Limb (tissue), 2 donors: ENCODE results near the gene SLC22A1.
A peak's percentile ranks its signal among the peaks of the same experiment; 100 is the strongest.
"Not testable (repeated sequence)": the region's sequence is repeated elsewhere in the genome, so short reads cannot be mapped to it uniquely, and the experiment has no call there.

ENCODE experiments used
- DNase-seq, 2 donors: peaks; one replicate each; pipeline ENCODE4 v3.0.0-alpha.2; 2016; ENCODE audit errors: extremely low spot score in 2 of 2

Gene SLC22A1

GRCh38 chr6:160137130-160137988 lies 15.7 kb downstream of the SLC22A1 start:
- DNase-seq: no peak

GRCh38 chr6:160137989-160138835 lies 16.6 kb downstream of the SLC22A1 start:
- DNase-seq: peak; percentile 71

GRCh38 chr6:160138839-160139419 lies 17.3 kb downstream of the SLC22A1 start:
- DNase-seq: no peak

- DNase-seq: no peak
These were observed 17.8 kb downstream of the SLC22A1 start for GRCh38 chr6:160139420-160139851.

GRCh38 chr6:160140493-160140892 lies 18.9 kb downstream of the SLC22A1 start:
- not testable (repeated sequence) for DNase-seq

GRCh38 chr6:160141001-160141726 lies 19.5 kb downstream of the SLC22A1 start:
- no peak for DNase-seq

GRCh38 chr6:160142115-160142715 lies 20.6 kb downstream of the SLC22A1 start:
- no peak for DNase-seq

GRCh38 chr6:160146454-160147145 lies 25.0 kb downstream of the SLC22A1 start:
- no peak for DNase-seq

GRCh38 chr6:160147146-160147536 lies 25.5 kb downstream of the SLC22A1 start:
- DNase-seq: no peak

GRCh38 chr6:160154471-160154870 lies 32.9 kb downstream of the SLC22A1 start:
- no peak for DNase-seq

GRCh38 chr6:160156842-160157241 lies 35.2 kb downstream of the SLC22A1 start:
- DNase-seq: no peak

GRCh38 chr6:160160450-160160849 lies 38.8 kb downstream of the SLC22A1 start:
- no peak for DNase-seq

- no peak for DNase-seq
These were observed 39.5 kb downstream of the SLC22A1 start for GRCh38 chr6:160160929-160161646.

GRCh38 chr6:160161647-160161986 lies 40.0 kb downstream of the SLC22A1 start:
- DNase-seq: no peak

GRCh38 chr6:160162030-160162566 lies 40.5 kb downstream of the SLC22A1 start:
- DNase-seq: no peak

- no peak for DNase-seq
These were observed 41.8 kb downstream of the SLC22A1 start for GRCh38 chr6:160163425-160163824.

GRCh38 chr6:160163912-160164311 lies 42.3 kb downstream of the SLC22A1 start:
- no peak for DNase-seq

- DNase-seq: not testable (repeated sequence)
These were observed 44.3 kb downstream of the SLC22A1 start for GRCh38 chr6:160165928-160166327.

GRCh38 chr6:160167604-160168399 lies 46.2 kb downstream of the SLC22A1 start:
- DNase-seq: no peak
